ENCODE data around the gene CCDC187.

The CCDC187 gene

GRCh38 chr9:136329636-136330405, 25.9 kb upstream of the CCDC187 start:
- H3K9me3 ChIP-seq (ENCODE audit: insufficient read depth, low read length): no peaks in the 10 kb centered on the region
- H3K4me3 ChIP-seq (ENCODE audit: insufficient read length, low read depth): no peak overlapping the region

GRCh38 chr9:136329211-136329627, 25.3 kb upstream of the CCDC187 start:
- Histone ChIP-seq H3K4me3 (ENCODE audit: insufficient read length, low read depth) (no peak overlapping the region), H3K4me1 (ENCODE audit: insufficient read depth, insufficient read length) (peaks cover 51% of the 10 kb centered on the region), H3K27me3 (ENCODE audit: insufficient read depth, insufficient read length) (no peaks in the 10 kb centered on the region), H3K36me3 (ENCODE audit: insufficient read depth, insufficient read length, low read length) (peaks cover 11% of the 10 kb centered on the region), H3K9ac (ENCODE audit: insufficient read length, low read depth) (peak overlapping the region; percentile 72), H3K9me3 (ENCODE audit: insufficient read depth, low read length) (no peaks in the 10 kb centered on the region)
- DNase-seq (ENCODE audit: low read depth, low spot score): no peak
- no peak for TF ChIP-seq SUZ12 (IDR thresholded peaks at IDR 0.05; ENCODE audit: extremely low read depth, insufficient read depth, insufficient read length)
- TF ChIP-seq ZNF274 (IDR thresholded peaks at IDR 0.05; ENCODE audit: low read depth, low read length): no peak
- TF ChIP-seq YY1 (IDR thresholded peaks at IDR 0.05; ENCODE audit: insufficient read depth, insufficient read length): no peak

More at GRCh38 chr9:136329636-136330405, 25.9 kb upstream of the CCDC187 start:
- DNase-seq (ENCODE audit: low read depth, low spot score): no peak
- Histone ChIP-seq H3K36me3 (ENCODE audit: insufficient read depth, insufficient read length, low read length) (peaks cover 16% of the 10 kb centered on the region), H3K27me3 (ENCODE audit: insufficient read depth, insufficient read length) (no peaks in the 10 kb centered on the region), H3K9ac (ENCODE audit: insufficient read length, low read depth) (peak overlapping the region; percentile 18), H3K4me1 (ENCODE audit: insufficient read depth, insufficient read length) (peaks cover 46% of the 10 kb centered on the region)
- TF ChIP-seq ZNF274 (IDR thresholded peaks at IDR 0.05; ENCODE audit: low read depth, low read length) (no peak), SUZ12 (IDR thresholded peaks at IDR 0.05; ENCODE audit: extremely low read depth, insufficient read depth, insufficient read length) (no peak), YY1 (IDR thresholded peaks at IDR 0.05; ENCODE audit: insufficient read depth, insufficient read length) (no peak)

GRCh38 chr9:136328622-136329041, 24.7 kb upstream of the CCDC187 start:
- TF ChIP-seq ZNF274 (IDR thresholded peaks at IDR 0.05; ENCODE audit: low read depth, low read length) (no peak), SUZ12 (IDR thresholded peaks at IDR 0.05; ENCODE audit: extremely low read depth, insufficient read depth, insufficient read length) (no peak), YY1 (IDR thresholded peaks at IDR 0.05; ENCODE audit: insufficient read depth, insufficient read length) (no peak)
- peaks cover 7% of the 10 kb centered on the region for H3K36me3 ChIP-seq (ENCODE audit: insufficient read depth, insufficient read length, low read length)
- H3K9me3 ChIP-seq (ENCODE audit: insufficient read depth, low read length): no peaks in the 10 kb centered on the region
- H3K9ac ChIP-seq (ENCODE audit: insufficient read length, low read depth): peak overlapping the region; percentile 72
- no peak for DNase-seq (ENCODE audit: low read depth, low spot score)
- H3K4me3 ChIP-seq (ENCODE audit: insufficient read length, low read depth): no peak overlapping the region
- peaks cover 52% of the 10 kb centered on the region for H3K4me1 ChIP-seq (ENCODE audit: insufficient read depth, insufficient read length)
- no peaks in the 10 kb centered on the region for H3K27me3 ChIP-seq (ENCODE audit: insufficient read depth, insufficient read length)

GRCh38 chr9:136328011-136328621, 24.2 kb upstream of the CCDC187 start:
- Histone ChIP-seq H3K9me3 (ENCODE audit: insufficient read depth, low read length) (no peaks in the 10 kb centered on the region), H3K9ac (ENCODE audit: insufficient read length, low read depth) (peak overlapping the region; percentile 72), H3K4me1 (ENCODE audit: insufficient read depth, insufficient read length) (peaks cover 47% of the 10 kb centered on the region), H3K27me3 (ENCODE audit: insufficient read depth, insufficient read length) (no peaks in the 10 kb centered on the region), H3K4me3 (ENCODE audit: insufficient read length, low read depth) (peak overlapping the region; percentile 42), H3K36me3 (ENCODE audit: insufficient read depth, insufficient read length, low read length) (peaks cover 7% of the 10 kb centered on the region)
- no peak for TF ChIP-seq YY1 (IDR thresholded peaks at IDR 0.05; ENCODE audit: insufficient read depth, insufficient read length)
- no peak for TF ChIP-seq ZNF274 (IDR thresholded peaks at IDR 0.05; ENCODE audit: low read depth, low read length)
- TF ChIP-seq SUZ12 (IDR thresholded peaks at IDR 0.05; ENCODE audit: extremely low read depth, insufficient read depth, insufficient read length): no peak
- no peak for DNase-seq (ENCODE audit: low read depth, low spot score)

- peaks cover 46% of the 10 kb centered on the region for H3K4me1 ChIP-seq (ENCODE audit: insufficient read depth, insufficient read length)
- H3K9ac ChIP-seq (ENCODE audit: insufficient read length, low read depth): peak within 1 kb of the TSS; percentile 78
- H3K36me3 ChIP-seq (ENCODE audit: insufficient read depth, insufficient read length, low read length): peaks cover 6% of the 10 kb centered on the region
- H3K27me3 ChIP-seq (ENCODE audit: insufficient read depth, insufficient read length): no peaks in the 10 kb centered on the region
- H3K4me3 ChIP-seq (ENCODE audit: insufficient read length, low read depth): peak within 1 kb of the TSS; percentile 44
- DNase-seq (ENCODE audit: low read depth, low spot score): no peak
- no peaks in the 10 kb centered on the region for H3K9me3 ChIP-seq (ENCODE audit: insufficient read depth, low read length)
- TF ChIP-seq SUZ12 (IDR thresholded peaks at IDR 0.05; ENCODE audit: extremely low read depth, insufficient read depth, insufficient read length): no peak
- TF ChIP-seq YY1 (IDR thresholded peaks at IDR 0.05; ENCODE audit: insufficient read depth, insufficient read length): no peak
- TF ChIP-seq ZNF274 (IDR thresholded peaks at IDR 0.05; ENCODE audit: low read depth, low read length): no peak
These were observed 23.5 kb upstream of the CCDC187 start, which contains the start of gene GPSM1 for GRCh38 chr9:136327304-136327974. Gene GPSM1 (plus strand): TSS chr9:136327539. CDS start chr9:136327696, 157 bp downstream.

GRCh38 chr9:136326761-136327303, 22.9 kb upstream of the CCDC187 start:
- H3K4me3 ChIP-seq (ENCODE audit: insufficient read length, low read depth): peak overlapping the region; percentile 44
- TF ChIP-seq SUZ12 (IDR thresholded peaks at IDR 0.05; ENCODE audit: extremely low read depth, insufficient read depth, insufficient read length) (no peak), ZNF274 (IDR thresholded peaks at IDR 0.05; ENCODE audit: low read depth, low read length) (no peak), YY1 (IDR thresholded peaks at IDR 0.05; ENCODE audit: insufficient read depth, insufficient read length) (no peak)

More at GRCh38 chr9:136326761-136327303, 22.9 kb upstream of the CCDC187 start:
- DNase-seq (ENCODE audit: low read depth, low spot score): no peak
- H3K27me3 ChIP-seq (ENCODE audit: insufficient read depth, insufficient read length): no peaks in the 10 kb centered on the region
- H3K9ac ChIP-seq (ENCODE audit: insufficient read length, low read depth): peak overlapping the region; percentile 78
- no peaks in the 10 kb centered on the region for H3K36me3 ChIP-seq (ENCODE audit: insufficient read depth, insufficient read length, low read length)
- H3K9me3 ChIP-seq (ENCODE audit: insufficient read depth, low read length): no peaks in the 10 kb centered on the region
- peaks cover 46% of the 10 kb centered on the region for H3K4me1 ChIP-seq (ENCODE audit: insufficient read depth, insufficient read length)

Data from NT2/D1 (cell line).